Measurements from ENCODE around the gene TAB2.
A peak's percentile ranks its signal among the peaks of the same experiment; 100 is the strongest.
"Not testable (repeated sequence)": the region's sequence is repeated elsewhere in the genome, so short reads cannot be mapped to it uniquely, and the experiment has no call there.

TAB2 gene

DNA sequence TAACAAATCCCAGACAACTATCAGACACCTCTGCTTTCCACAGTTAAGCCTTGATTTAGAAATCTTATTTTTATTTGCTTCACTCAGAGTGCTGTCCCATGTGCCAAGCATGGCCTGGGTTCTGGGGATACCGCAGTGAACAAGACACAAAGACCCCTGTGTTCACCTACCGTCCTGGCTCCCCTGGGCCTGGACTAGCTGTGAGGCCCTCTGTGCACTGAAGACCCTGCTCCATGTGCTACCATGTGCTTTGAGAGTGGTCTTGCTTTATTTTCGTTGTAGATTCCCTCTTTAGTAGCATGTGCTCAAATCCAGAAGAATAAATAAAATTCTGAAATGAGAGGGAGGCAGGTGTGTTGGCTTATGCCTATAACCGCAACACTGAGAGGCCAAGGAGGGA, 105.1 kb downstream of the TAB2 start:
- no peak for DNase-seq

DNA sequence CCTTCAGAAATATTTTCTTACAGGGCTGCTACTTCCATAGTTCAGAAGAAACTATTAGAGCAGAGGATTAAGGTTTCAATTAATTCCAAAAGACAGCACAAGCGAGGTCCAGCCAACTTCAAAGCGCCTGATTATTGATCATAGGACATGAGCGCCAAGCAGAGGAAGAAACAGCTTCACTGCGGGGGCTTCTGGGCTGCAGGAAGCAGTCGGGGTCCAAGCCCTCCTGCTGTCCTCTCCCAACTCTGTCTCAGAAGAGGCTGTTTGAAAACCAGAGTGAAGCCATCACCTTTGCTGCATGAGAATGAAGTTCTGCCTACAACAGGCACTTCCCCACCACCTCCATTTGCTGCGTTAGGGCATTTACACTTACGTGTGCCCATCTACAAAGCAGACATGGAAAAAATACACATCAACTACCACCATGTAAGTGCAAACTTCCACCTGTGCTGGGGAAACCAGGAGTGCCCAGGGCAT, 106.5 kb downstream of the TAB2 start:
- DNase-seq: no peak

DNA sequence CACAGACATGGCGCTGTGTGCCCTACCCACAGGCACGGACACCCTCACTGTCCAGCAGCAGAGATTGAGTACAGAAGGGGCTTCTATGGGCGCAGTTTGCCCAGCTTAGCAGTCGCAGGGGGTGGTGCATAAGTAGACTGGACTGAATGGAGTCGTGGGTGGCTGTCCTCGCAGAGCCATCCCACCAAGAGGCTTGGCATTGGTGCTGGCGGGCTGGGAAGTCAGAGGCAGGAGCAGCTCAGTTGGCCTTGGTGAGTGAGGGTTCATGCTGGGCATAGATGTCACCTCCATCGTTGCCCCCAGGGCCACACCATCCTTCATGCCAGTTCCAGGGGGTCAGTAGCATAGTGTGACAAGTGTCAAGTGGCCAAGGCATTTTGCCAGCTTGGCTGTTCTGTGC, 107.7 kb downstream of the TAB2 start:
- no peak for DNase-seq

DNA sequence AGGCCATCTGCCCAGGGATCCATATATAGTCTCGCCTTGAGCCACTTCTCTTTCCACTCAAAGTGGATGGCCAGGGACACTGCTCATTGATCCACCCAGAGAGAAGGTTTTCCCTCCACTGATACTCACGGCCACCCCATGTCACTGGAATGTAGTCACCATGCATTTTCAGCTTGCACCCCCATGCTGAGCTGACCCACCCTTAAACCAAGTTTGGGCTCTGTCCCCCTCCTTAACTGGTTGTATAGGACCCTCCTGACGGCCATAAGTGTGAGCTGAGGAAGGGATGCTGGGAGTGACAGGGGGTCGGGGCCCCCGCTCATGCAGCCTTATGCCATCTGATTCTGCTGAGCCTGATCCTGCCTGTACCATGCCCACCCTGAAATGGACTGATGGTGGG, 108.2 kb downstream of the TAB2 start:
- no peak for DNase-seq

DNA sequence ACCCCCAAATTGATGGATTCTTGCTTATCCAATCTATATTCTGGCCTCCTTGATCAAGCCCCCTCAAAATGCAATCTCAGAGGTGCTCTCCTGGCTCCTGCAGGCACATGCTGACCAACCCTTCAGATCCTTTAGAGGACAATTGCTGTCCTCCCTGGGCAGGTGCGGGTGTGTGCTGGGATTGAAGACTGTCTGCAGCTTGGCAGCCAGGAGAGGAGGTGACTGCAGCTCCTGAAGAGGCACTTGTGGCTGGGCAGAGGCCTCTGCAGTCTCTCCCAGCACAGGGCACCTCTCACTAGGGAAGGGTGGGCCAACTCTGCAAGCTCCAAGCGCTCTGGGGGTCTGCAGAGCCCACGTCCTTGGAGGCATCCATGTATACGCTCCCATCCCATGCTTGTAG, 111.1 kb downstream of the TAB2 start:
- DNase-seq: no peak

DNA sequence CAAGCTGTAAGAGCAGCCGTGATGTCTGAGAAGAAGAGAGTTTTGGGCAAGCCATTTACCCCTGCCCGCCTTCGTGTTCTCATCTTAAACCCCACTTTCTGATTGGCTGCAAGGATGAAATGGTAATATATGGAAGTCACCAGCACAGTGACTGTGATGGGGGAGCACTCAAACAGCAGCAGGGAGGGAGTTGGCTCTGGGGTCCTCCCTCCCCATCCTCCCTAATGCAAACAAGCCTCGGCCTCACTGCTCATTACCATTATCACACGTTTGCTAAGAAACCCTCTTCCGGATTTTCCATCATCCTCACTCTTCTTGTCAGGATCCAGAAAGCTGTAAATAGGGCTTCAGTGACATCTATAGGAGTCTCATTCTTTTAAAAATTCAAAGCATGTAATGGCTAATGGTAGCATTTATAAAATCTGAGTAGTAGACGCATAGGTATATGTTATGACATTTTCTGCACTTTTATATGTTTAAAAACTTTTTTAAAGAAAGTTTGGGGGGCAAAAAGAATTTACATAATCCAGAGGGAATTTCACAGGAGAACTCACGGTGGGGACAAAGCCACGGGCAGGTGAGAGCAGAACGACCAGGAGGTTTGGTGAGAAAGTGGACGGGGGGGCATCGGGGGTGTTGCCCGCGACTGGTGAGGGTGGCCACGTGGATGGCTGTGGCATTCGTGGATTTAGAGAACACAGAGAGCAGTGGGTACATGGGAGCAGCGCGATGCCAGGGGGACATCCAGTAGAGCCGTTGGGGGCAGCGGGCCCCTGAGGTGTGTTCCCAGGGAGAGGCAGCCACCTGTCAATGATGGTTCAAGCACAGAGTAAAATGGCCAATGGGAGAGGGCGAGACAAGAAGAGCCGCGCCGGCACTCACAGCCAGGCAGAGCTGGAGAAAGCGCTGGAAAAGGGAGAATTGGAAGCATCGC, 112.2 kb downstream of the TAB2 start:
- DNase-seq: no peak

DNA sequence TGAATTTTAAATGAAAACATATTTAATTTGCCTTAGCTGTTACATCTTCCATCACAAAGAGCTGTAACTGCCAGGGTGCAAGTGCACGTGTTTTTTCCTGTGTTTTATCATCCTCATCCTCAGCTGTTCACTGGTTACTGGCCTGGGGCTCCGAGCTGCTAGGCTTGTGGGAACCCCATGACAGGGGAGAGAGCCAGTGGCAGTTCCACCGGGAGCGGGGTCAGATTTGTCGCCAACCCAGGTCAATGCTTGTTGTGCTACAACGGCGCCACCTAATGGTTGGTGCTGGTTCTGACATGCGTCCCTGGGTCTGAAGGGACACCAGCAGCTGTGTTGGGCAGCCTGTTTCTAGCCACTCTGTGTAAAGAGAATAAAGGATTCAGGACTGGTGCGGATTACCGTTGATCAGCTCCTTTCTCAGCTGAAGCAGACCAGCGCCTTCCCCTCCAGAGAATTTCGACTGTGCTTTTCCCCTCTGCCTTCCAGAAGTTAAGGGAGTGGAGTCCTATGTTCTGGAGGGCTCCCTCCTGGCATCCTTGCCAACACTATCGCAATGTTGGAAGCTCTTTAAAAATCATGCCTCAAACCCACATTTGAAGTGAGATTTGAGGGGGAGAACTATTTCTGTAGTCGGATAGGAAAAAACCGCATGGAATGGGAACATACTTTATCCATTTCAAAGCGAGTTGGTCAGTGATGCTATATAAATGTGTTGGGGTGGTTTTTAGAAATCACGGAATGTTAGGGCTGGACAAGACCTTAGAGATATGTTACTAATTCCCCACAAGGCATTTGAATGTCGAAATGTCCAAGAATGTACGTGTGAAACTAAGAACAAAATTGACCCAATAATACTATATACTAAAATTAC, 114.6 kb downstream of the TAB2 start:
- peak; percentile 66 for DNase-seq

DNA sequence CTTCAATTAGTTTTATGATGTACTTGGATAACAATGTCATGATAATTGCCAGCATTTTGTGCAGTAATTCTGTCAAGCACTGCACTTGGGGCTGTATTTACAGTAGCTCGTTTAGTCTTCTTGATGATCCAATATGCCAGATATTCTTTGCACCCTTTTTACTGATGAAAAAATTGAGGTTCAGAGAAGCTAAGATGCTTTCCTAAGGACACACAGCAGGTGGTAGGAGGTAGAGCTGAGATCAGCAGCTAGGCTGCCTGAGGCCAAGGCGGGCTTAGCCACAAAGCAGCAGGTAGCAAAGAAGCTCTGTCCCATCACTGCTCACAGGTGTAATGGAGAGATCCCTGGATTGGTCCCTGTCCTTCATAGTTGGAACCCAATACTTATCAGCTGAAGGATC, 115.9 kb downstream of the TAB2 start:
- no peak for DNase-seq

DNA sequence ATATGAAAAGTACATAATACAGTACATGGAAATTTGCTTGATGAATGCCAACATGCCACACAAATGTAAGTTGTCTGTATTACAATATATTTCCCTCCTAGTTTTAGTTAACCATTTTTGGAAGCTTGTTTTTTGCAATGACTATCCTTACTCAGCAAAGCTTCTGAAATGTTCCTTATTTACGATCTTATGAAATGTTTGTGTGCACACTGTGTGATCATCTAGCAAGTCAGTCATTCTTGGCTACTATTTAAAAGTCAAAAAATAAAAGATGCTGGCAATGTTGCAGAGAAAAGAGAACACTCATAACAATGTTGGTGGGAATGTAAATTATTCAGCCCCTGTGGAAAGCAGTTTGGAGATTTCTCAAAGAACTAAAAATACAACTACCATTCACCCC, 116.4 kb downstream of the TAB2 start:
- DNase-seq: no peak

DNA sequence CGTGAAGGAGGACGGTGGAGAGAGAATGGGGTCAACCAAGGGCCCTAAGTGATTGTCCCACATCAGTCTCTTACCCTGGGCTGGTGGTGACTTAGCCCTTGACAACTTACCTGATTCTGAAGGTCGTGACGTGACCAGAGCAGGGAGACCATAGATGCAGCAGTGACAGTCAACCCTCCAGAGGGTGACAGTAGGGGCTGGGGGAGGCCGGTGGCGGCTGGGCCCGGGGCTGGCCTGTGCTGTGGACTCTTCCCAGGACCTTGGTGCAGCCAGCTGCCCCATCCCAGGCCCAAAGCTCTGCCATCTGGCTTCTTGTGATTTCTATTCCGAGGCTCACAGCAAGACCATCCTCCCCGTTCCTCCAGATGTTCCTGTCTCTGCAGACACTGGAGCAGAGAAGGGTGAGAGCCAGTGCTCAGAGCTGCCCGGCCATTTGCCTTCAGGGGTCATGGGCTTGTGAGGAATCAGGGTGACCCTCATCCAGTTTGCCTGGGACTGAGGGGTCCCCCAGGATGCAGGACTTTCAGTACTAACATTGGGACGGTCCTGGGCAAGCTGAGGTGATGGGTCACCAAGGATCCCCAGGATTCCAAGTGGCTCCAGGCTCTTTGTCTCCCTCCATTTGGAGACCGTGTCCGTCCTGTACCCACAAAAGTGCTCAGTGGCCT, 118.5 kb downstream of the TAB2 start:
- no peak for DNase-seq

DNA sequence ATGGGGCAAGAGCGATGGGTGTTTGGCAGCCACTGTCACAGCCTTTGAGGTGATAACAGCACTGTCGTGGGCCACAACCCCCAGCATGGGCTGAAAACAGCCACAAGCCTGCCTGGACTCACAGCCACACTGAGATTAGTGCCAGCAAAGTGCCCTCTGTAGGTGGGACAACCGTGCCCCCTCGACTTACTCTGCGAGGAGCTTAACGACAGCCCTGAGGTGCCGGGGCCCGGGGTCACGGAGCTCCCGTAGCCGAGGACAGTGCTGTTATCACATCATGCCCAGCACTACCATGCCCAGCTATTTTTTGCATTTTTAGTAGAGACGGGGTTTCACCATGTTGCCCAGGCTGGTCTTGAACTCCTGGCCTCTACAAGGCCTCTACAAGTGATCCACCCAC, 119.1 kb downstream of the TAB2 start:
- no peak for DNase-seq

DNA sequence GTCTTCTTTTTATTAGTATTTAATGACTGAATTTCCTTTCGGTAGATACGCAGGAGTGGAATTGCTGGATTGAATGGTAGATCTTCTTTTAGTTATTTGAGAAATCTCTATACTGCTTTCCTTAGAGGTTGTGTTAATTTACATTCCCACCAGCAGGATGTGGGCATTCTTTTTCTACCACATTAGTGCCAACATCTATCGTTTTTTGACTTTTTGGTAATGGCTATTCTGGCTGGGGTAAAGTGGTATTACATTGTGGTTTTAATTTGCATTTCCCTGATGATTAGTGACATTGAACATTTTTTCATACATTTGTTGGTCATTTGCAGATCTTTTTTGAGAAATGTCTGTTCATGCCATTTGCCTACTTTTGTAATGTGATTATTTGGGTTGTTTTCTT, 119.7 kb downstream of the TAB2 start:
- DNase-seq: no peak

DNA sequence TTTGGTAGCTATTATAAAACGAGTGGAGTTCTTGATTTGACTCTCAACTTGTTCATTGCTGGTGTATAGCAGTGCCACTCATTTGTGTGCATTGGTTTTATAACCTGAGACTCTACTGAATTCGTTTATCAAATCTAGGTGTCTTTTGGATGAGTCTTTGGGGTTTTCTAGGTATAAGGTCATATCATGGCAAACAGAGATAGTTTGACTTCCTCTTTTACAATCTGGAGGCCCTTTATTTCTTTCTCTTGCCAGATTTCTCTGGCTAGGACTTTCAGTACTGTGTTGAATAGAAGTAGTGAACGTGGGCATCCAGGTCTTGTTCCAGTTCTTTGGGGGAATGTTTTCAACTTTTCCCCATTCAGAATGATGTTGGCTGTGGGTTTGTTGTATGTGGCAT, 121.3 kb downstream of the TAB2 start:
- DNase-seq: no peak

DNA sequence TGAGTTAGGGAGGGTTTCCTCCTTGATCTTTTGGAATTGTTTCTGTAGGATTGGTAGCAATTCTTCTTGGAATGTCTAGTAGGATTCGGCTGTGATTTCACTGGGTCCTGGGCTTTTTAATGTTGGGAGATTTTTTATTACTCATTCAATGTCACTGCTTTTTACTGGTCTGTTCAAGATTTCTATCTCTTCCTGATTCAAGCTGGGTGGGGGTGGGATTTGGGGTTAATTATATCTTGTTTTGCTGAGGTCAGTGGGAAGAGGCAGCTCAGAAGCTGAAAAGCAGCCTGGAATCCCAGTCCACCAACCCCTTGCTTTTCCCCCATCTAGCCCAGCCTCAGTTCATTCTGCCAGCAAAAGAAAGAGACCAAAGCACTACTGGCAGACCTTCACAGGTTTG, 122.1 kb downstream of the TAB2 start:
- DNase-seq: no peak

DNA sequence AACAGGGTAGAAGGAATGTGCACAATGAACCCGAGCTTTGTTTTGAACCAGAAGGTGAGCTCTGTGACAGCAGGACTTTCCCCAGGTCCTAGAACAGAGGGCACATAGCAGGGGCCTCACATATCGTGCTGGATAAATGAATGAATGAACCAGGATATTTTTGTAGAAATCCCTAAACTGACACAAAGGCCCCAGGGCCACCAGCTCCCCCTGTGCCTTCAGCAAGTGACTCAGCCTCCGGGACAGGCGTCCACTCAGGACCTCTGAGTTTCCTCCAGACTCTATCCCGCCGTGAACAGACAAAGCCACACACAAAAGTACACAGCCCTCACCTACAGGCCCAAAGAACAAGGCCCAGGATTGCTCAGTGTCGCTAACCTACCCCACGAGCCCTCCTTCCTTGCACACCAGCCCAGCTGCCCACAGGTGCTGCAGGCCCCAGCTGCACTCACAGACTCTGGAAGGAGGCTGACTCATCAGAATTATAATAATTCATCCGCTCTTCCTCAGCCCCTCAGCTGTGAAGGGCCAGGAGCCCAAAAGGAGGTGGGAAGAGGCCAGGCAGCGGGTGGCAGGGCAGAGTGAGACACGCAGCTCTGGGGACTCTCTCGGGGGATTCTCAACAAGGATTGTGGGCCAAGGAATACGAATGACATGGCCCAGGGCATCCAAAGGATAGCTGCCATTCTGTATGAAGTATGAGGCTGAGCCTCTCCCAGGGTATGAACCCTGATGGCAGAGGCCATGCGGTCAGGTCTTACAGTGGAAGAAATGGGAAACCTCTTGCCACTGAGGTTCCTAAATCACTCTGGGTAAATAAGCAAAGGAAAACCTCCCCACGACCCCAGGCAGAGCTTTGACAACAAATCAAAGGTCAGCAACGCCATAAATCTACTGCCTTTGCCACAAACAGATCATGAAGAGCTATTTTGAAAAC, 123.5 kb downstream of the TAB2 start:
- DNase-seq: no peak

DNA sequence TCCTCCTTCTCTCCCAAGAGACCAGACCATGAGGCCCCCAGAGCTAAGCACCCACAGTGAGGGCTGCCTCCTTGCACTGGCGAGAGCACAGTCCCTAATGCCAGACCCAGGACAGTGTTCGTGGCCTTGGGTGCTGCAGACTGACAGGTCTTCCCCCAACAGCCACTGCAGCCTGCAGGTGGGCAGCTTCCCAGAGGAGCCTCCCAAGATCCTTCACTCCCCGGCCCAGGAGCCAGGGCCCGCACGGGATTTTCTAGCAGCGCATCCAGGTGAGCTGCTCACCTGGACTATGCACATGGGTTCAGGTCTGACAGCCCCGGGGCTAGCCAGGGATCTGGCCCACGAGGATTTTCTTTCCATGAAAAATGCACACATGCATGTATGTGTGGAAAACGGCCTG, 124.2 kb downstream of the TAB2 start:
- DNase-seq: no peak

DNA sequence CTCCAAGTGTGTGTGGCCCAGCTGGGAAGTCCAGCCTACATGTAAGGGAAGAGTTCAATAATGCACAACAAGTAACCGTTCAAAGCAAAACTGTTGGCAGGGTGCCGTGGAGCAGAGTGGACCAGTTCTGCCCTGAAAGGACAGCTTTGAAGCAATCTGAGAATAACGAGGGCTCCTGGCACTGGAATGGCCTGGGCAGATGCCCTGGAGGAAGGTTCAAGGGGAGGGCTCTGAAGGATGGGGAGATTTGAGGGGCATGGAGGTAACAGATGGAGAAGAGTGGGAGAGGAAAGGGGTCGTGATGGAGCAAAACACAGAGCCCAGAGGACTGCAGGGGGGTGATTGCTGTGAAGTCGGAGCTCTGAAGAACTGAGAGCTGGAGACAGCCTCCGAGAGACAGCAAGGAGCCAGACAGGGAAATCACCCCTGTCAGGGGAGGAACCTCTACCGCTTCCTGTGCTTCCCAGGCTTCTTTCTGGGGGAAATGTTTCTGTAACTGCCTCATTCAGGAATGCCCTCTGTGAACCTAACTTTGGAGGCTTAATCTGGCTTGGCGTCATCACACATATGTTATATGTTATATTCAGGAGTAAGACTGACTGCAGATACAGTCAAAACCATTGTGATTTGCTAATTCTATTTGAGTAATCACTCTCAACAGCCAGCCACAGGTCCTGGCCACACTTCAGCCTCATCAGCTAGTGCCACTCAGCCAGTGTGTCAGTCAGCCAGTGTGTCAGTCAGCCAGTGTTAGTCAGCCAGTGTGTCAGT, 126.1 kb downstream of the TAB2 start:
- no peak for DNase-seq

DNA sequence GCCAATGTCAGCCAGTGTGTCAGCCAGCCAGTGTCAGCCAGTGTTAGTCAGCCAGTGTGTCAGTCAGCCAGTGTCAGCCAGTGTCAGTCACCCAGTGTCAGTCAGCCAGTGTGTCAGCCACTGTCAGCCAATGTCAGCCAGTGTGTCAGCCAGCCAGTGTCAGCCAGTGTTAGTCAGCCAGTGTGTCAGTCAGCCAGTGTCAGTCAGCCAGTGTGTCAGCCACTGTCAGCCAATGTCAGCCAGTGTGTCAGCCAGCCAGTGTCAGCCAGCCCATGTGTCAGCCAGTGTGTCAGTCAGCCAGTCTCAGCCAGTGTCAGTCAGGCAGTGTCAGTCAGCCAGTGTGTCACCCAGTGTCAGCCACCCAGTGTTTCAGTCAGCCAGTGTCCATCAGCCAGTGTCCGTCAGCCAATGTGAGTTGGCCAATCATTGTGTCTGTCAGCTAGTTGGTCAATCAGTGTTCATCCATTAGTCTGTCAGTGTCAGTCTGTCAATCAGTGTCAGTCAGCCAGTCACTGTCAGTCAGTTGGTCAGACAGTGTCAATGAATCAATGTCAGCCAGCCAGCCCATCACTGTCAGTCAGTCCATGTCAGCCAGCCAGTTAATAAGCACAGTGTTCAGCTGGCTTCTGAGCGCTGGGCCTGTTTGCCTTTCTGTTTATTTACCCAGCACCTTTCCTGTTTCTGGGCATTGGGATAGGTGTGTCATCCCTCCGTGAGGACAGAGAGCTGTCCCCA, 127.0 kb downstream of the TAB2 start:
- not testable (repeated sequence) for DNase-seq

DNA sequence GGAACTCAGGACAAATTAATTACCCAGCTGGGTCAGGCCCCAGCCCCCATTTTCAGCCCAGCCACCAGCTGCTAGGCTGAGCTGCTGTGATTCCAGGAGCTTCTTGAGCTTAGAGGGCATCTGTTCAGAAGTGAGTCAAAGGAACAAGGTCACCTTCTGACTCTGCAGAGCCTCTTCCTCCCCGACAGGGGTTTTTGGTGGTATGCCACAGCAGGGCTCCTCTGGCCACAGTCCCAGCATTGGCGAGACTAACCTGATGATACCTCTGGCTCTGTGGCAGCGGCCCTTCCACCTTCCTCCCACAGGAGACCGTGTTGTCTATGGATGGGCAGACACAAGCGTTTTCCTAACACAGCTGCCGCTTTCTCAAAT, 127.6 kb downstream of the TAB2 start:
- no peak for DNase-seq

DNA sequence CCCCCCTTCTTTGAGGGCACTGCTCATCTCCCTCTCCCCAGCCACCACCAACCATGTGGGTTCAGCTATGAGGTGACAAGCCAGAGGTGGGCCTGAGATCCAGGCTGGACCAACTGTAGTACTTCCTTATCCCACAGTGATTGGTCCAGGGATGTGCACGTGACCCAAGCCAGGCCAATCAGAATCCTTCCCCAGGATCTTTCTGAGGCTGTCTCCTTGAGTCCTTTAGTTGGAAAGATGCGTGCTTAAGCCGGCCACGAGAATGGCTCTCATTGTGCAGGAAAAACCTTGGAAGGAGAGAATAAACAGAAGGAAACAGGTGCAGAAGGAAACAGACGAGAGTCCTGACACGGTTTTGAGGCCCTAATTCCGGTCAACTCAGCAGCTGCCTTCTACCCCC, 128.1 kb downstream of the TAB2 start:
- no peak for DNase-seq

All from NCI-H1436 (cell line).